ENCODE data around the gene R3HDM1.
"Not testable (repeated sequence)": the region's sequence is repeated elsewhere in the genome, so short reads cannot be mapped to it uniquely, and the experiment has no call there.

The R3HDM1 gene

GRCh38 chr2:135573620-135574019, 42.3 kb downstream of the R3HDM1 start:
- no peak for DNase-seq

GRCh38 chr2:135581282-135581681, 50.0 kb downstream of the R3HDM1 start:
- no peak for DNase-seq

DNA sequence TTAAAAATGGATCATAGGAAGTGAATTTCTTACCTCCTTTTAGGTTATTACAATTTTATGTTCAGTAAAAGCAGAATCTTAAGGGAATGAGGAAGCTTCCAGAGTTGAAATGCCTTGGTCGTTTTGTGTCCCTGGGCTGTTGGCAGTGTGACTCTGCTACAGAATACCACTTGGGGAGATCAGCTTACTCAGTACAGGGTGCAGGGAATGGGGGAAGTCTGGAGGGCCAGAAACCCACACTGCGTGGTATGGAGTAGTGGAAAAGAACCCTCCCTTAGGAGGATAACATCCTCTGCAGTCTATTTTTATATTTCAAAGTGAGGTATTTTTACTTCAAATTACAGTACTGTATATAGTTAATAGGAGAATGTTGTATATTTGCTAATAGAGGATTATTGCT, 51.1 kb downstream of the R3HDM1 start:
- DNase-seq: no peak

GRCh38 chr2:135585586-135585985, 54.3 kb downstream of the R3HDM1 start:
- no peak for DNase-seq

DNA sequence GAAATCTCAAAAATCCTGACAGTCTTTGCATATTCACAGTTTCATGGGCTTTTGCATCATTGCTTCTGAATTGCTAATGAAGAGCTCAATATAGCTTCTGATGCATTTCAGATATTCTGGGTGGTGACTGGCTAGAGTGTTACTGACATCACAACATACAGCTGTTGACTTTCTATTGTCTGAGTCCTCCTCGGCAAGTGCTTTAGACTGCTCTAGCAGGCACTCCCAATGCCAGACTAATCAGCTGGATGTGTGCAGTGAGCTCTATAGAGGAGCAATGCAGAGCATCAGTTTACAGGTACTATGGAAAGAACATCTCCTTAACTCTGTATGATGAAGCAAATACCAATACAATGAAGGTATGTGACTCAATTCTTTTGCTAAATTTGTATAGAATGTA, 54.9 kb downstream of the R3HDM1 start:
- no peak for DNase-seq

DNA sequence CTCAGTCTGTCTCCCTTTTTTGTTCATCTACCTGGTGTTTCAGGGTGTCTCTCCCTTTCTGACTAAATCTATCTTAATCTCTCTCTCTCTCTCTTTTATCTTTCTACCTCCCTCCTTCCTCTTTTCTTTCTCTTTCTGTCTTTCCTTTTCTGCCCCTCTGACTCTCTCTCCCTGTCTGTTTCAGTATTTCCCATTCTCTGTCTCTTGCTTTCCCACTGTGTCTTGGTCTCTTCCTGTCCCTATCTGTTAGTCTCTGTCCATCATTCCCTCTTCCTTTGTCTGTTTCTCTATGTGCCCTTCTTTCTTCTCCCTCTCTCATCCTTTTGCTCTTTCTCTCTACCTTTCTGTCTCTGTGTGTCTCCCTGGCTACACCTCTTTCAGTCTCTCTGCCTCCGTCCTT, 56.7 kb downstream of the R3HDM1 start:
- no peak for DNase-seq

GRCh38 chr2:135590619-135591260, 59.5 kb downstream of the R3HDM1 start:
- no peak for DNase-seq

DNA sequence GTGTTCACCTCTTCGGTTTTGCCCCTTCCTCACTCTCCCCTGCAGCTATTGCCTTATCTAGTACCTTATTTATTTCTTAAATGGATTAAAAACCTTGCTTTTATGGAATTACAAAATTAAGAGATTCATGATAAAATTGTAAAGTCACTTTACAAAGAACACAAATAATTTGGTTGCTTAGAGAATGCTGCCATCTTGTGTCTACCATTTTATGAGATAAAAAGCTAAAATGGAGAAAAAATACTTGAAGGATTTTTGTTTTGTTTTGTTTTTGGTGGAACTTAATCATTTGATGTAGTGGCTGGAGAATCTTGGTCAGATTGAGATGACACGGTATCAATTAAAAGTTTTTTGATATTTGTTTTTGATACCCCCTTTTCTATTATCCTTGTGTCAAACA, 69.6 kb downstream of the R3HDM1 start:
- DNase-seq: no peak

DNA sequence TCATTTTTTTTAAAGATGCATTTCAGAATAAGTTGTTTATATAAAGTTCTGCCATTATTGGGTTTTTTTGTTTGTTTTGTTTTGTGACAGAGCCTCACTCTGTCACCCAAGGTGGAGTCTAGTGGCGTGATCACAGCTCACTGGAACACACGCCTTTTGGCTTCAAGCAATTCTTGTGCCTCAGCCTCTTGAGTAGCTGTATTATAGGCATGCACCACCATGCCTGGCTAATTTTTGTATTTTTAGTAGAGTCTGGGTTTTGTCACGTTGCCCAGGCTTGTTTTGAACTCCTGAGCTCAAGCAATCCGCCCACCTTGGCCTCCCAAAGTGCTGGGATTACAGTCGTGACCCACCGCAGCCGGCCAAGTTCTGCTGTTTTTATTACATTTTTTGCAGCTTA, 72.3 kb downstream of the R3HDM1 start:
- DNase-seq: no peak

- DNase-seq: no peak
Measured at GRCh38 chr2:135607561-135607960, 76.3 kb downstream of the R3HDM1 start.

DNA sequence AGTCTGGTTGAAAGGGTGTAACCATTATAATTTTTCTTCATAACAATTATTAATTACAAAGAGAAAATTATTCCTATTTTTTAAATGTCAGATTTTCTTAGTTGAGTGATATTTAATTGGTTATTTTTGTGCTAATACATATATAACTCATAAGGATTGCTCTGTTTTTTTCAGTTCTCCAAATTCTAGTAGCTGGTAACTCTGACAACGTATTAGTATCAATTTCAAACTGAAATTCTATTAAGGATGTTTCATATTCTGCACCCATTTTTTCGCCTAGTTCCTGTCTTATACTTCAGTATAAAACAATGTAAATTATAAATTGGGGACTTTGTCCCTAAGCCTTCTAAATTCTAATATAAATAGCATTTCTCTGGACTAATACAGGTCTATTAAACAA, 81.0 kb downstream of the R3HDM1 start:
- DNase-seq: no peak

GRCh38 chr2:135615404-135615803, 84.1 kb downstream of the R3HDM1 start:
- no peak for DNase-seq

DNA sequence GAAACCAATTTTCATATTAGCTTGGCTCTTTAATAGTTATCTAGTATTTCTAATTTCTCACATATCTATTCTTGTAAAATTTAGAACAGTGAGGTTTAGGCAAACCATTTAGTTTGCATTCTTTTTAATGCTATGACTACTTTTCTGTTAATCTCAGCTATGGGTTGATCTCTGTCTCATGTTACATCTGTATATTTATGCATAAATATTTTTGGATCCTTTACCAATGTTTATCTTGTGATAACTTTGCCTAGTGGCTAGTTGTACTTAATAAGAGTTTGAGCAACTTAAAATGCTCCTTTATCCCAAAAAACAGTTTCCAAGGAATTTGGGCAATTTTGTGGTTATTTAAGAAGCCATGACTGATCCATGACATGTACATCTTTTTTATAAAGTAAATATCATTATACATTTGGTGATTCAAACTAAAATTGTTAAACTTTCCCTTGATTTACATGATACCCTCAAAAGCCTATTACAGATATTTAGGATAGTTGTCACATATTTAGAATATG, 86.3 kb downstream of the R3HDM1 start:
- no peak for DNase-seq

DNA sequence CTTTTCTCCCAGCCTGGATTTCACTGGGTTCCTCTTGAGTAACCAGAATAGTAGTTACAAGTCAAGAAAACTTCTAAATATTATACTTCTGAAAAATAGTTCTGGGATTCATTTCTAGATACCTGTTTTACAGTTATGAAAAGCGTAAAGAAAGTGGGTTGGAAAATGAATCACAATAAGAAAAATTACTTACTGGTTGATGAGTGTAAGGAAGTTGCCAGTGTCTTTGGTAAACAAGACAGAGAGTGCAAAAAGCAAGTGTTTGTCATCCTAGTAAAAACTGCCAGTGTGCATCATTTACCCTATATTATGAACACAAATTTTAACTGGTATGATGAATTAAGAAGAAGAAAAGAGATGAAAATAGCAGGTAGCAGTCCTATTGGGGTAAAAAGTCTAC, 88.9 kb downstream of the R3HDM1 start:
- no peak for DNase-seq

- DNase-seq: no peak
Measured at GRCh38 chr2:135629520-135629919, 98.2 kb downstream of the R3HDM1 start.

DNA sequence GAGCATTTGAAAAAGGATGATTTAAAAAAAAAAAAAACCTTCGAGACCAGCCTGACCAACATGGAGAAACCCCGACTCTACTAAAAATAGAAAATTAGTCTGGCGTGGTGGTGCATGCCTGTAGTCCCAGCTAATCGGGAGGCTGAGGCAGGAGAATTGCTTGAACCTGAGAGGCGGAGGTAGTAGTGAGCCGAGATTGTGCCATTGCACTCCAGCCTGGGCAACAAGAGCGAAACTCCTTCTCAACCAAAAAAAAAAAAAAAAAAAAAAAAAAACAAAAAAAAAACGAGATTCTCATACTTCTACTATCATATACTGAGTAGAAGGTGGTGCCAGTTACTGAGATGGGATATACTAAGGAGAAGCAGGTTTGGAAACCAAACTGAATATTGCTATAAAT, 98.8 kb downstream of the R3HDM1 start:
- not testable (repeated sequence) for DNase-seq

GRCh38 chr2:135630488-135630887, 99.2 kb downstream of the R3HDM1 start:
- DNase-seq: no peak

DNA sequence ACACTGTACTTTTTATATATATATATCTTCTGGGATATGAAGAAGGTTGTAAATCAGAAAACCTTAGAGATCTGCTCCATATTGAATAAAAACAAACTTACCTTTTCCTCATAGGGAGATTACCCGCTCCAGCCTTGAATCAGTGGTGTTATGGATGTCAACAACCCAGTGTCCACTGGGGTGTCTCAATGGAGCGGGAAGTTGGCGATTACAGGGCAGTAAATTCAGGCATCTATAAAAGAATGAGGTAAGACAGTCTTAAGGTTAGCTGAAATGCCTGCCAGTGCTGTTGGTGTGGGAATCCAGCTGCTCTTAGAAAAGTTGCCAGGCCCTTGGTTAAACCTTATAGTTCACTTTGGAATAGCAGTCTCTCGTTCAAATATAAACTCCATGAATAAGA, 102.3 kb downstream of the R3HDM1 start:
- no peak for DNase-seq

DNA sequence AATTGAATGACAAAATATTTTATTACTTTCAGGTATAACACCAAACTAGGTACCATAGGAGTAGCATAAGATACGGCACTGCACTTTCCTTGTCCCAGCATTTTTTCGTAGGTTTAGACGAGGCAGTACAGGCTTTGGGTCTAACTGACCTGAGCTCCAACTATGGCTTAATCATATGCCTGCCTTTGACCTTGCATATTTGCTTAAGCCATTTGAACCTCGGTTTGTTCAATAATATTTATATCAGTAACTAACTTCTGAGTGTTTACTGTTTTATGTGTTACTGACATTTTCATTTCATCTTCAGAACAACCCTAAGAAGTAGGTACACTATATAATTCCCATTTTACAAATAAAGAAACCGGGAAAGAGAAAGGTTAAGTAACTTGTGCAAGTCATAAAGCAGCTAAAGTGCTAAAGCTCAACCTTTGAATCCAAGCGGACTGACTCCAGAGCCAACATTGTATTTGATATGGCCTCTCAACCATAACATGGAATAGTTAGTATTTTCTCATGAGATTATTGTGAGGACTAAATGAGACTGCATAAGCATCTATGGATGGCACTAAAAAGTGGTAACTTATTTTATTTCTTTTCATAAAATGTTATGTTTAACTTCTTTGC, 104.0 kb downstream of the R3HDM1 start:
- no peak for DNase-seq

- DNase-seq: no peak
Measured at GRCh38 chr2:135636982-135637381, 105.7 kb downstream of the R3HDM1 start.

DNA sequence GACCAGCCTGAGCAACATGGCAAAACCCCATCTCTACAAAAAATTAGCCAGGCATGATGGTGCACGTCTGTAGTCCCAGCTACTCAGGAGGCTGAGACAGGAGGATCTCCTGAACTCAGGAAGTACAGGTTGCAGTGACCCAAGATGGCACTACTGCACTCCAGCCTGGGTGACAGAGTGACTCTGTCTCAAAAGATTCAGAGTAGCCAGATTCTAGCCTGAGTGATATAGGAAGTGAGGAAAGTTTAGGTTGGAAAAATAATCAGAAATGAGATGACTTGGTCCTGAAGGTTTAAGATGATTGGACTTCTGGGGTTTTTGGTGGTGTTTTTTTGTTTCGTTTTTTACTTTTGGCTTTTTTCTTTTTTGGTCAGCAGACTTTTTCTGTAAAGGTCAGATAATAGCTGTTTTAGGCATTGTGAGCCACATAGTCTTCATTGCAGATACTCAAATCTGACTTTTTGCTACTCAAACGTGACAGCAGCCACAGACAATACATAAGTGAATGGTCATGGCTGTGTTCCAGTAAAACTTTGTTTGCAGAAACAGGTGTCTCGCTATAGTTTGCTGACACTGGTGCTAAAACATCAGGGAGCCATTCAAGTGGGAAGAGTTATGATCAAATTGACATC, 106.3 kb downstream of the R3HDM1 start:
- DNase-seq: no peak

GRCh38 chr2:135638825-135639224, 107.5 kb downstream of the R3HDM1 start:
- no peak for DNase-seq

DNA sequence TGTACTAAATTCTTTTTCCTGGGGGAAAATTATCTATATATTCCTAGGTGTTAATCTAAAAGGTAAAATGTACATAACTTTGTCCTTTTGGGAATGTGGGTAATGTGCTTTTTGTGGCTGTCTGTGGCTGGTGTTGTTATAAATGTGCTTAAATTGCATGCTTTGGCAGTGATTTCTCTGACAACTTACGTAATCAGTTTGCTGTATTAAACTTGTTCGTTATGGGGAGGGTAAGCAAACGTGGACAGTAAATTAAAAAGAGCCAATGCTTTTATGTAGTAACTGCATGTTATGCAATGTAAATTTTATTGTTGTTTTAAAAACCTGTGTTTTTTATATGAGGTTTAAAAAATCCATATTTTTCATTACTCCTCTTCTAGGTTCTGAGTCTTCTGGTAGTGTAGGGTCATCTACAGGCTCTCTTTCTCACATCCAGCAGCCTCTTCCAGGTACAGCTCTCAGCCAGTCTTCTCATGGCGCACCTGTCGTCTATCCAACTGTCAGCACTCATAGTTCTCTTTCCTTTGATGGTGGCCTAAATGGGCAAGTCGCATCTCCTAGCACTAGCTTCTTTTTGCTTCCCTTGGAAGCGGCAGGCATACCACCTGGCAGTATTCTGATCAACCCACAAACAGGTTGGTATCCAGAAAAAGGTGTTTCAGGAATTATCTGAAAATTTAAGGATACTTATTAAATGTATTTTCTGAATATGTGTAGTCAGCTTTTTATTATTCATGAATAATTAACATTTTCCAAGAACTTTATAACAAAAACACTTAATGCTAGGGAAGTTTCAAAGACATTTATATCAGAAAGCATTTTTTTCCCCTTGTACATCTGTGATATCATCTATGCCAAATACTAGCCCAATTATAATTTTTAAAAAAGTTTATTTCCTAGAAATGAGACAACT, 110.1 kb downstream of the R3HDM1 start:
- no peak for DNase-seq
